Forelimb muscle (tissue), 1 donor: ENCODE data around the gene JUND. TPM values are rescaled to one million over a fixed set of nuclear protein-coding genes. Genes with fewer than 3 reads are reported as not detected.

ENCODE experiments used
- DNase-seq: peaks from one replicate; pipeline ENCODE4 v3.0.0-alpha.2; 2013; ENCODE audit warnings: low read depth
- polyA plus RNA-seq: library from polyadenylated mRNA; unstranded; fragments of 120-200 nt; gene quantifications from one replicate; pipeline ENCODE4 v1.2.1, GENCODE V29; 2013; ENCODE audit not compliant: insufficient read length

The JUND gene
- polyA plus RNA-seq, 1 donor = 129 TPM

DNA sequence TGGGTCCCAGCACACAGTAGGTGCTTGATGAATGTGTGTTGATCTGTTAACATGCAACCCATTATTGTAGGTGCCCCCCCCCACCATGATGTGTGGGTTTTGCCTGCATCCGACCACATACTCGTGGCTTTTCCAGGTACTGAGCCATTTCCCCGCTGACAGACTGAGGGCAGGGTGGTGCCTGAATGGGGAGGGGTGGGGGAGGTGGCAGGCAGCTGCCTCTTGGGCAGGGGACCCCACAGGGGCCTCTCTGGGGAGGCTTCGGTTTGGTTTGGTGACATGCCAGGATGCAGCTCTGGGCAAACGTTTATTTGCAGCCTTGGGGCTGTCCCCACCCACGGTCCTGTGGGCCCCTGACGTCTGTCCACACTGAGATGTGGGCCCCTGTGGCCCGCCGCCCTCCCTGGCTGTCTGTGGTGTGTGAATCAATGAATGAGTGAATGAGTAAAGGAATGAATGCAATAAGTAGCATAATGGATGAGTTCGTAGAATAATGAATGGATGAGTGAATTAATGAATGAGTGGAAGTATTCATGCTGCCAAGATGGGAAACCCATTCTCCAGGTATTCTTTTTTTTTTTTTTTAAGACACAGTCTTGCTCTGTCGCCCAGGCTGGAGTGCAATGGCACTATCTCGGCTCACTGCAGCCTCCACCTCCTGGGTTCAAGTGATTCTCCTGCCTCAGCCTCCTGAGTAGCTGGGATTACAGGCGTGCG is 9.0 kb upstream of the JUND start:
- DNase-seq = no peak

DNA sequence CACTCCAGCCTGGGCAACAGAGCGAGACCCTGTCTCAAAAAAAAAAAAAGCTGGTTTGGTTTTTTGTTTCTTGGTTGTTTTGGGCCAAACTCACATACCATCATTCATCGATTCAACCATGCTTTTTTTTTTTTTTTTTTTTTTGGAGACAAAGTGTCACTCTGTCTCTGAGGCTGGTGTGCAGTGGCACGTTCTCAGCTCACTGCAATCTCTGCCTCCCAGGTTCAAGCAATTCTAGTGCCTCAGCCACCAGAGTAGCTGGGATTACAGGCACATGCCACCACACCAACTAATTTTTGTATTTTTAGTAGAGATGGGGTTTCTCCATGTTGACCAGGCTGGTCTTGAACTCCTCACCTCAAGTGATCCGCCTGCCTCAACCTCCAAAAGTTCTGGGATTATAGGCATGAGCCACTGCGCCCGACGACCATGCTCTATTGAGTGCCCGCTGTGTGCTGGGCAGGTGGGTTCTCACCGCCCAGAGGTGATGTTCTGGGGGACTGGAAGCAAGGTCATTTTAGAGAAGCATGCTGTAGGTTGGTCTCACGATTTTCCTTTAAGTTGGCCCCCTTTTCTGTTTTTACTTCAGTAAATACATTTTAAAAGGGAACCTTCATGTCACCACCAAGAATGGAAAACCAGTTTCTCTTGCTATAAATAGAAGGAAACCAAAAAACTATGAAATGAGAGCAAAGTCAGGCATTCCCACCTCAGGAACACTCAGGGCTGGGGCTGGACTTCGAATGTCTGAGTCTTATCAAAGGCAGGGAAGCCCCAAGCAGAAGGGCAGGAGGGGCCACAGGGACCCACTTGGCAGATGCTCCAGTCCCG is 8.3 kb upstream of the JUND start:
- DNase-seq = no peak

DNA sequence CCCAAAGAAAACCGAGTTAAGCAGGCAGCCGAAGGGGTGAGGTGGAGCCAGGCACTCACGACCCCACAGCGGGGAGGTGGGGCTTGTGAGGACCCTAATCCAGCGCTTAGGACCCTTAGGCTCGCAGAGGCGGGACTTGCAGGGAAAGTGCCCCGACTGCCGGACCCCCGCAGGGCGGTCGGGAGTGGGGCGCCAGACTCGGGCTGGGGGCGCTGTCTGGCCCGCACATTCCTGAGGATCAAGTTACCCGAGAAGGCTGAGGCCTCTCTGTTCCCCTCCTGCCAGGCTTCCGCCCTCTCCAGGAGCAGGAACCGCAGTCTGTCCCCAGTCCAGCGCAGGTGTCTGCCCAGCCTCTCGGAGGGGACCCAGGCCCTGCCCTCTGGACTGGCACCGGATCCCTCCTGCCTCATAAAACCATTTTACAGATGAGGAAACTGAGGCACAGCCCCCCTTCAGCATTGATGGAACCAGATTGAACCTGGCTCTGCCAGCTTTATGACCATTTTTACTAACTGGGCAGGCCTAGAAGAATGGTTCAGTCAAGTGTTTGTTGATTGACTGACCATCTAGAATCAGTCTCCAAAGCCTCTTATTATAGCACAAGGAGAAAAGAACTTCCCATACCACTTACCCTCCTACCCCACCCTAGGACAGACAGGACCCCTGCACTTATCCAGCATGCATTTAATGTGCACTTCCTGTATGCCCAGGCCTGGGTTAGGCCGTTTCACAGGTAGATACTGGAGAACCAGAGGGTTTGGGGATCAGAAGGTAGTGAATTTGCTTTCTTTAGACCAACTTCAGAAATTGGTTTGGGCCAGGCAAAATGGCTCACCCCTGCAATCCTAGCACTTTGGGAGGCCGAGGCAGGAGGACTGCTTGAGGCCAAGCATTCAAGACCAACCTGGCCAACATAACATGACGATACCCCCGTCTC is 6.7 kb upstream of the JUND start:
- DNase-seq = no peak

DNA sequence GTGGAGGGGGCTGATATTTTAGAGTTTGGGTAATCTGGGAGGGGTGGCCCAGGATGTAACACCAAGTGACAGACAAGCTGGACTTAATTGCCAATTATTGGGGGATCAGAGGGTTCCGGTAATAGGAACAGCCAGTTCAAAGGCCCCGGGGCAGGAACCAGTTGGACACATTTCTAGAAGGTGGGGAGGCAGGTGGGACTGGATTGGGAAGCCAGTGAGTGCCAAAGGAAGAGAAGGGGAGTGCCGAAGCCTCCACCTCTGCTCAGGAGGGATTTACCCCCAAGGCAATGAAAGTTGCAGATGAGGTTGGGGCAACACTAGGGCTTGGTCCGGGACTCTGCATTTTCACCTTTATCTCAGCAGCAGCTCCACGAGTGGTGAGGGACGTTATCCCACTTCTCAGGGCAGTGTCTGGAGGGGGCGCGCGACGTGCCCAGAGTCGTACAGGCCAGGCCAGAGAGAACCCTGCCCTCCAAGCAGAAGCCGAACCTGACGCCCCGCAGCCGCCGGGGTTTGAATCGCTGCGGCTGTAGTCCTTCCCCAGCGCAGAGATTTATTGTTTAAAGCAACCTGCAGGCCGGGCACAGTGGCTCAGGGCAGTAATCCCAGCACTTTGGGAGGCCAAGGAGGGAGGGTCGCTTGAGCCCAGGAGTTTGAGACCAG is 5.7 kb upstream of the JUND start:
- no peak for DNase-seq

DNA sequence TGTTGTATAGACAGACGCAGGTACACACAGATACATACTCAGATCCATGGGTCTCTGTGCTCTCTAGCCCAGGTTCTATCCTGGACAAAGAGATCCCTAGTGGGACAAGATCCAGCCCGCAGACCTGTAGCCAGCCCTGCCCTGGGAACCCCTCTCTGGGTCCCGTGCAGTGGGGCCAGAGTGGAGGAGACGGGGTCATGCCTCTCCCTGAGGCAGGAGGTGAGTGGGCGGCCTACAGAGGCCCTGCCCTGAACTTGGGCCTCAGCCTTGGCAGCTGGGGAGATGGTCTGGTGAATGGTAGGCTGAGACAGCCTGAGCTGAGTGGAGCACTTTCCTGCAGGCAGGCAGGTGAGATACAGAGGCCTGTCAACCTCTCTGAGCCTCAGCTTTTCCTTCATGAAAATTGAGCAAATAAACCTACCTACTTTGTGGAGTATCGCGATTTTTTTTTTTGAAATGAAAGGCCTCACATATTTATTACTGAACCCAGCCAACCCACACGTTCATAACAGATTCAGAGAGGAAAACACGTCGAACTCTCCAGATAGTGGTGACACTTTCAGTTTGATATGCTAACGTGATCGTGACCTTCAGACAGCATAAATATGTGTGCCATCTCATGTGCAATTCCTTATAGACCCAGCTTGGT is 3.4 kb upstream of the JUND start:
- no peak for DNase-seq

DNA sequence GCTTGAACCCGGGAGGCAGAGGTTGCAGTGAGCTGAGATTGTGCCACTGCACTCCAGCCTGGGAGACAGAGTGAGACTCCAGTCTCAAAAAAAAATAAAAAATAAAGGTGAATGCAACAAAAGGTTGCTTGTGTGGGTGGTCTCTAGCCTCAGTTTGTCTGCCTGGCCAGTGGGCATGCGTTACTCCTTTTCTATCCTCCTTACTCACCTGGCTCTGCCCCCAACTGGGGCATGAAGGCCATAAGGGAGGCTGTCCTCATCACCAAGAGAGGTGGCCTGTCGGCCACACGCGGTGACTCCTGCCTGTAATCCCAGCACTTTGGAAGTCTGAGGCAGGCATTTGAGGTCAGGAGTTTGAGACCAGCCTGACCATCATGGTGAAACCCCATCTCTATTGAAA is 1.9 kb upstream of the JUND start:
- DNase-seq = no peak

DNA sequence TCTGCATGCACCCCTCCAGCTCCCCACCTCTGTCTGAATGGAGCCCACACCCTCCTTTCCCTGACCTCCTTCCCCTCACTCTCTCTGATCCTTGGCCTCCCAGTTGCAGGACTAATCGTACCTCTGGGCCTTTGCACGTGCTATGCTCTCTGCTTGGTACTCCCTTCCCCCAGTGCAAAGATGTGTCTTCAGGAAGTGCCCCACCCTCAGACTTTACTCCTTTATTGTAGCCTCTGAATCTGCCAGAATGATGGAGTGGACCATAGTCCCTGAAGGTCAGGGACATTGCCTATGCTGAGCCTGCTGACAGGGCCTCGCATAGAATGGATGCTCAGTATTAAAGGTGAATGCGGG is 1.3 kb upstream of the JUND start:
- DNase-seq = no peak

DNA sequence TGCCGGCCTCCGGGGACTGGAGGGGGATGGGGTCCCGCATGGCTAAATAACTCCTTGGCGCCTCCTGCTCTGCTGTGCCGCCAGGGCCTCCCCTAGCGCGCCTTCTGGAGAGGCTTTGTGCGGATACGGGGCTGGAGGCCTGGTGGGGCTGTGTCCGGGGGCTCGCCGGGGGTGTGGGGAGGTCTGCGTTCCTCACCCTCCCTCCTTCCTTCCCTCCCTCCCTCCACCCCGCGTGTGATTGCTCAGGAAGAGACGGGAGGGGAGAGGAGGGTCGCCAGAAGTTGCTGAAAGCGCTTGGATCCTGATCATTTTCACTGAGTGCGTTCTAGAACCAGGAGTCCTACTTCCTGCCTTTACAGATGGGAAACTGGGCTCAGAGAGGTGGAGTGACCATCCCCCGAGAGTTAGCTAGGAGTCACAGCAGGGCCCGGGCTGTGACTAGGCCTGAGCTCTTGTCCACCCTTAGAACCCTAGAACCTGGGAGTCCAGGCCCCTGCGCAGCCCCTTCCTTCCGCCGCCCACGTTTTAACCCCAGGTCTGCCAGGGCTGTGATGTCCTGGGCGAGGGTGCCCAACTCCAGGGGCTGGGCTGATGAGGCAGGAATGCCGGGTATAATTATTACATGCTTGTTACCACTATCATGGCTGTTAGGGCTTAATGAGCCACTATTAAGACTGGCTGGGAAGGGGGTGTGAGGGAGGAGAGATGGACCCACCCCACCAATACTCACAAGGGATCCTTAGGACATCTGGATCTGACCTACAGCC is 782 bp upstream of the JUND start:
- no peak for DNase-seq

DNA sequence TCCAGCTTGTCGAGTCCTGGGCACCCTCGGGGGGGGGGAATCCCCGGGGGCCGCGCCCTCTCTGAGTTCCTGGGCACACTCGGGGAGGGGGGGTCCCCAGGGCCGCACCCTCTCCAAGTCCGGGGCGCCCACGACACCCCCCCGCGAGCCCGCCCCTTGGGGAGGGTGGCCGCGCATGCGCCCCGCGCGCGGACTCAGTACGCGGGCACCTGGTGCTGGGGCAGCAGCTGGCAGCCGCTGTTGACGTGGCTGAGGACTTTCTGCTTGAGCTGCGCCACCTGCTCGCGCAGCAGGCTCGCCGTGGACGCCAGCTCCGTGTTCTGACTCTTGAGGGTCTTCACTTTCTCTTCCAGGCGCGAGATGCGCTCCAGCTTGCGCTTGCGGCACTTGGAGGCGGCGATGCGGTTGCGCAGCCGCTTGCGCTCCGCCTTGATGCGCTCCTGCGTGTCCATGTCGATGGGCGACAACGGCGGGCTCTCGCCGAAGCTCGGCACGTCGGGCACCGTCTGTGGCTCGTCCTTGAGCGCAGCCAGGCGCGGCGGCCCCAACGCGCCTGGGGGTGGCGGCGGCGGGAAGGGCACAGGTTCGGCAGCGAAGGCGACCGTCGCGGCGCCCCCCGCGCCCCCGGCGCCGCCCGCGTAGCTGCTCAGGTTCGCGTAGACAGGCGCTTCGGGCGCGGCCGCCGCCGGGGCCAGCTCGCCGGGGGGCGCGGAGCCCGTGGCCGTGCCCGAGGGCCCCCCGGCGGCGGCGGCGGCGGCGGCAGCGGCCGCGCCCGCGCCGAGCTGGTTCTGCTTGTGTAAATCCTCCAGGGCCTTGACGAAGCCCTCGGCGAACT is 958 bp downstream of the JUND start:
- no peak for DNase-seq

DNA sequence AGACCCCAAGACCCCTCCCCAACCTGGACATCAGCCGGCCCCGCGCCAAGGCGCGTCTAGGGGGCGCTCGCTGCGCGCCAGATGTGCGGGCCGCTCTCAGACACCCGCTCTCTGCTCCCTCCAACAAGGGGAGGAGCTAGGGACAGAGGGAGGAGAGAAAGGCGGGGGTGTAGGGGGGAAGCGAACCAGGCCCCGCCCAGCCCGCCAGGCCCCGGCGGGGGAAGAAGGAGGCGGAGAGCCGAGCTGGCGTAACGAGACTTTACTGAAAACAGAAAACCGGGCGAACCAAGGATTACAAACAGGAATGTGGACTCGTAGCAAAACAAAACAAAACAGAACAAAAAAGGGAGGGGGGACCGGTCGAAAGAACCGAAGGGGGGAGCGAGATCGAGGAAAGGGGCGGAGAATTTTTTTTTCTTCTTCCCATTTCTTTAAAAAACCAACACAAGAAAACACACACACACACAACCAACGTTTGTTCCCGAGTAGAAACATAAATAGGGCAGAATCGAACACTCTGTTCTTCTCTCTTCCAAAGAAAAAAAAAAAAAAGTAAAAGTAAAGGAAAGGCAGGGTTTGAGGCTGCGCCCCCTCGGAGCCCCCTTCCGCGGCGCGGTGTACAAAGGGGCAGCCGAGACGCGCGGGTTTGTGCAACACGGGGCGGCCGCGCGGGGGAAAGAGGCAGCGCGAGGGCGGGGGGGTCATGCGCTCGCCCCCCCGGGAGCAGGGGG is 1.7 kb downstream of the JUND start:
- no peak for DNase-seq

DNA sequence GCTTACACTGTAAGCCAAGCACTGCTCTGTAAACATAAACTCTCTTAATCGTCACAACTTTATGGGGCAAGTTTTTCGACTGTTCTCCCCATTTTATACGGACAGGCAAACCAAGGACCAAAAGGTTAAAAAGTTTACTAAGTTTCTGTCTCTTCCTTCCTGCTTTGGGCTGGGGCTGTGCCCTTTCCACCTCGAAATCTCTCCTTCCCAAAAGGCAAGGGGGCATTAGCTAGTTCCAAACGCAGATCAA is 2.2 kb downstream of the JUND start:
- no peak for DNase-seq

DNA sequence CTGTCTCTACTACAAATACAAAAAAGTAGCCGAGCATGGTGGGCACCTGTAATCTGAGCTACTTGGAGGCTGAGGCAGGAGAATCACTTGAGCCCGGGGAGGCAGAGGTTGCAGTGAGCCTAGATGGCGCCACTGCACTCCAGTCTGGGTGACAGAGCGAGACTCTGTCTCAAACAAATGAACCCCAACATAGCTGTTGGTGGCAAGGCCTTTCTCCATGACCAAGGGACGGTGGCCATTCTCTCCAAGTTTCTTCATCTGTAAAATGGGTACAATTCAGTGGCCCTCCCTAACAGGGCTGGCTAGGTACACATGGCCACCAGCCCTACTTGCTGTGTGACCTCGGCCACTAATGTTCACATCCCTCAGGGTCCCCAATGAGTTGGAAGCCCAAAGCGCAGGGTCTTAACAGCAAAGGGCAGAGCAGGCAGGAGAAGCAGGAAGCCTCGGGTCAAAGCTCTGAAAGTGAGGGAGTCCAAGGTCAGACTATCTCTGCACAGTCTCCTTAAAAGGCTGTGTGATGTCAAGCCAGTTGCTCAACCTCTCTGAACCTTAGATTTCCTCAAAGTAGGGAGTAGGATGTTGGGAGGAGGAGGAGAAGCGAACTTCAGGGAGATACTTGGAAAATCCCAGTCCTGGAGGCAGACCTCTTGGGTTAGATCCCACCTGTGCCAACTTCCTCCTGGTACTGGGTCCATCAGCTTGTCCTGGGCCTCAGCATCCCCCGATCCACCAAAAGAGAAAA is 2.7 kb downstream of the JUND start:
- DNase-seq = no peak

DNA sequence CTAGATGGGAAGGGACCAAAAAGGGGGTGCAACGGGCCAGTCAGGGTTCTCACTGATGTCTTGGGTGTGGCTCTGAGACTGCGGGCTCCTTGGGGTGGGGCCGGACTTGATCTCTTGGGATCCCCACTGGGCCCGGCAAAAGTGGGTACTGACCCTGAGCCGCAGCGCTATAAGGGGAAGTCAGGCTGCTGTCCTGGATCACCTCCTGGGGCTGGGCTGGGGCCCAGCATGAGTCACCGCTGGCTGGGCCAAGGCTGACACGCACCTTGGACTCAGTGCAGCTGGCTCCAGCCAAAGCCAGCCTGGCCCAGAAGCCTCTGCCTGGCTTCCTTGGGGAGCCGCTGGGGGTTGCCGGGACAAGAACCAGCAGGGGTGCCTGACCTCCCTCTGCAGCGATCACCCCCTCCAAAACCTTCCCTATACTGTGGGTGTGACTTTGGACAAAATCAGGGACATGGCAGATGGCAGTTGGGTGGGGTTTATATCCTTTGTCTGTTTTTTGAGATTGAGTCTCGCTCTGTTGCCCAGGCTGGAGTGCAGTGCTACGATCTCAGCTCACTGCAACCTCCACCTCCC is 6.6 kb downstream of the JUND start:
- no peak for DNase-seq

DNA sequence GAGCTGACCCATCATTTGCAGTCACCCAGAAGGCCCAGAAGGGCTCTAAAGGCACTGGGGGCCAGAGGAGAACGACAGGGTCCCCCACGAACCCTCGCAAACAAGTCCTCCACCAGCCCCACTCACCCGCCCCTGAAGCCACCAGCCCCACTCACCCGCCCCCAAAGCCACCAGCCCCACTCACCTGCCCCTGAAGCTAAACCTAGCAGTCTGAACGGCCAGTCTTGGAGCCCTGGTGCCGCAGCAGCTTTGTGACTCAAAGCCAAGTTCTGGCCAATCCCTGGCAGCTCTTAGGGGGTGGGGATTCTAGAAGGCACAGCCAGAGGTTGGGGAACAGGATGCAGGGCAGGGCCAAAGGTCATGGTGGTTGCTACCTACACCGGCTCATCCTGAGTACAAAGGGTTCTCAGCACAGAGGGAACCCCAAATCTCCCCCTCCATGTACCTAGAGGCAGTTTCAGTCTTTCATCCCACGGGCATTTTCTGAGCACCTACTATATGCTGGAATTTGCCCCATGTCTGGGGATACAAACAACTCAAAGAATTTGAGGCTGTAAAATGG is 7.1 kb downstream of the JUND start, which contains the start of gene IQCN:
IQCN (minus strand) TSS at position 234 of the 562 bp plus-strand sequence. CDS start 4,974 bp downstream, outside the sequence.
- no peak for DNase-seq

DNA sequence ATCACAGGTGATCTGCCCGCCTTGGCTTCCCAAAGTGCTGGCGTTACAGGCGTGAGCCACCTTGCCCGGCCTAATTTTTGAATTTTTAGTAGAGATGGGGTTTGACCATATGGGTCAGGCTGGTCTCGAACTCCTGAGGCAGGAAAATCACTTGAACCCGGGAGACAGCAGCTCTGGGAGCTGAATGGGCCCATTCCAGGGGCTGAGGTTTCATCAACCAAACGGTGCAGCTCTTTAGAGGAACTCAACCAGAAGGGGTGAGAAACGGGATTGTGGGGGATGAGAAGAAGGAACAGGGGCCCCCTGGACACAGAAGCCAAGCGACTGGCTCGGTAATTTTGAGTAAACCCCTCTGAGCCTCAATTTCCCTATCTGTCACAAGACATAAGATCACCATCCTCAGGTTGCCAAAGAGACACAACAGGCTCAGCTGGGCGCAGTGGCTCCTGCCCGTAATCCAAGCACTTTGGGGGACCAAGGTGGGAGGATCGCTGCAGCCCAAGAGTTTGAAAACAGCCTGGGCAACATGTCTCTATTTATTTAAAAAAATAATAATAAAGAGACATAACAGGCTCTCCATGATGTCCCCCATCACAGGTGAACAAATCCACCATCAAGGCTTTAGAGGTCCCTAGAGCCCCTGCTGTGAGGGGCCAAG is 7.7 kb downstream of the JUND start:
- DNase-seq = no peak

DNA sequence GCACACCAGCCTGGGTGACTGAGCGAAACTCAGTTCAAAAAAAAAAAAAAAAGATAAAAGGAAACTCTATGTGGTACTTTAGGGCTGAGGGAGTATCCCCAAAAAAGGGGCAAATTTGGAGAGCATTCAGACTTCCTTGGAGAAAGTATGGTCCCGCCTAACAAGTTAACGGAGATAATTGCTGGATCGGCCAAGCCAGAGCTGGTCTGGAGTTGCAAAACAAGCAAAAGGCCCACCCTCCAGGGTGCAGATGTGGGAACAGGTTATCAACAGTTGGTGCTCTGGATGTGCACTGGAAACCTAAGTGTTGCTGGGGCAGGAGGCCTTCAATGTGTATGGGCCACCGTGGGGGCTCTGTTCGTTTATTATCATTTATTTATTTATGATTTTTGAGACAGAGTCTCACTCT is 10.0 kb downstream of the JUND start:
- no peak for DNase-seq

DNA sequence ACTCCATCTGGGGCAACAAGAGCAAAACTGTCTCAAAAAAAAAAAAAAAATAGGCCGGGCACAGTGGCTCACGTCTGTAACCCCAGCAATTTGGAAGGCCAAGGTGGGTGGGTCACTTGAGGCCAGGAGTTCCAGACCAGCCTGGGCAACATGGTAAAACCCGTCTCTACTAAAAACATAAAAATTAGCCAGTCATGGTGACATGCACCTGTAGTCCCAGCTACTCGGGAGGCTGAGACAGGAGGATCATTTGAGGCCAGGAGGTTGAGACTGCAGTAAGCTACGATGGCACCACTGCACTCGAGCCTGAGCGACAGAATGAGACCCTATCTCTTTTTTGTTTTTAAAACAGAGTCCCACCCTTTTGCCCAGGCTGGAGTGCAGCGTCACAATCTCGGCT is 11.1 kb downstream of the JUND start:
- no peak for DNase-seq
